NCI-H82 treated with DMSO at 0.1 percent for 48 hours (cell line): ENCODE results near the gene CTNNA2.

Experiments
- DNase-seq: peaks from one replicate; lab custom pipeline; 2025; ENCODE audit not compliant: unreplicated experiment; lab: John Stamatoyannopoulos, UW

Gene CTNNA2

DNA sequence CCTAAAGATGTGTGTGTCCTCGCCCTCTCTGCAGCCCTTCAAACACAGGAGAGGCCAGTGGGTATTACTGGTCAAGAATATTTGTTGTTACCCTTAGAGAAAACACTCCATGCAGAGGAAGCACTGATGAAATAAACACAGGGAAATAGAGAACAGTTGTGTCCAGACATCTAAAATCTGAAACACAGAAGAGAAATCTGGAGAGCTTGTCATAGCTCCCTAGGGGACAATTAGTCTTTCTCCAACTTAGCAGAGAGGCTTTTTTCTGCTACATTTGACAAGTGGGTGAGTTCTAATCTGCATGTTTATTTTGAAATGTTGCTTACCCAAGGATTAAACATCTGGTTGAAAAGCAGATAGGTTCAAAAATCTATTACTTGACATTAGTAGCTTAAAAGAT is 190.1 kb downstream of the CTNNA2 start:
- no peak for DNase-seq

DNA sequence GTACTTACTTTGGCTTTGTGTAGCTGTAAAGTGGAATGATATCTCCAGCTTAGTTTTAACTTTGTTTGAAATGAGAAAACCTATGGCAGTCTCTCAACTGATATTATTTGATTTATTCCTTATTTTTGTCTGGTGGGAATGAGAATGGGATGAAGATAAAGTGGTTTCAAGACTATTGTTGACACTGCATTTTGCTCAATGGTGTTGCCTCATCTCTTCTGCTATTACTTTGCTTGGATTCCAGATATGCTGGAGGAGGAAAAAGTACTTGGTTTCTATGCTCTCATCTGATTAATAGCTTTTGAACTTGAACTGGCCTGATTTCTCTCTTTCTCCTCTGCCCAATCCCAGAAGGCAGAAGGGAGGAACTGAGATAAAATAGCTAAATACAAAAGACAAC is 198.2 kb downstream of the CTNNA2 start:
- DNase-seq: no peak

DNA sequence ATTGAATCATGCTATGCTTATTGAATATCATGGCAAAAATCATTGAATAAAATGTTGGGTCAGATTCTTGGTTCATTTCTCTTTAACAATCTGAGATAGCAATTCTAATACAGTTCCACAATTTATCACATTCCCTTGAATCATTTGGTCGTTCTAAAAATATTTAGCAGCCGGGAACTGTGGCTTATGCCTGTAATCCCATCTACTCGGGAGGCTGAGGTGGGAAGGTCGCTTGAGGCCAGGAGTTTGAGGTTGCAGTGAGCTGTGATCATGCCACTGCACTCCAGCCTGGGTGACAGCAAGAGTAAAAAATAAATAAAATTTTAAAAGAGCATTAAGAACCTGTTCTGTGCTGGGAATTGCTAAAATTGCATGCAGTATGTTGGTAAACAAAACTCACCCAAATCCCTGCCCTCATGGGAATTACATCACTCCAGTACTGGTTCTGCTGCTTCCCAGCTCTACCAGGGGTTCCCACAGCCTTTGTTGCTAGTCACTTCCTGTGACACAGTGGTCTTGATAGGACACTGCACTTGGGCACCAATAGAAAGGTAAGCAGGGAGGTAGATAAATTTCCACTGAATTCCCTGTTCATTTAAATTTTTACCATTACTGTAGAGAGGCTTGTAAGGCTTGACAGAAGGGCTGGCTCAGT is 200.4 kb downstream of the CTNNA2 start:
- DNase-seq: no peak

DNA sequence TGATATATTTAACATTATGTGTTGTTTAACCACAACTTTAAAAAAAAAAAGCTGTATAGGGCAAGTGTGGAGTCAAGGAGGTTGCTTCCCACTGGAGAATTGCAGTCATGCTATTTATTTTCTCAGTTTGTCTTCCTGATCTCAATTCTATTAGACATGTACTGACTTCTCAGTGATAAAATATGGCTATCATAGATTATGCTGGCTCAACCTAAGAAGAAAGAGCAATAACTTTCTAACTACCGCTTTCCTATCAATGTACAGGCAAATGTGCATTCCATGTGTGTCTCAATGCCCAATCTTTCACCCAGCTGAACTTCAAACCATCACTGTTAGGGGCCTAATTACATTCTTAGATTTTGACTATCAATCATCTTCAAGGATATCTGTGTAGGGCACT is 201.4 kb downstream of the CTNNA2 start:
- DNase-seq: no peak

DNA sequence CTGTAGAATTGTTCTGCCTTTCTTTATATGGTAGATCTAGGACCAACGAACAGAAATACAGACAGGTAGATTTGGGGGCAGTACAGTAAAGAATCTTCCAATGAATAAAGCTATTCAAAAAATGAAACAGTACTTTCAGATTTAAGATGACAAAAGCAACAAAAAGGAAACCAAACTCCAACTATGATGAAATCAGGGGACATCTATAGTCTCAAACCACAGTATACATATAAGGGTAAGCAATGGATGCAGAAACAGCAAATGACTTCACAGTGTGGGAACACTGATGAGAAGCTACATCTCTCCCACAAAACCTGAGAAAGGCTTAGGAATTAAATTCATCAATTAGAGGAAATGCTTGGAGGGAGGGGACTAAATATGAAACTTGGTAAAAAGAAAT is 202.5 kb downstream of the CTNNA2 start:
- no peak for DNase-seq

DNA sequence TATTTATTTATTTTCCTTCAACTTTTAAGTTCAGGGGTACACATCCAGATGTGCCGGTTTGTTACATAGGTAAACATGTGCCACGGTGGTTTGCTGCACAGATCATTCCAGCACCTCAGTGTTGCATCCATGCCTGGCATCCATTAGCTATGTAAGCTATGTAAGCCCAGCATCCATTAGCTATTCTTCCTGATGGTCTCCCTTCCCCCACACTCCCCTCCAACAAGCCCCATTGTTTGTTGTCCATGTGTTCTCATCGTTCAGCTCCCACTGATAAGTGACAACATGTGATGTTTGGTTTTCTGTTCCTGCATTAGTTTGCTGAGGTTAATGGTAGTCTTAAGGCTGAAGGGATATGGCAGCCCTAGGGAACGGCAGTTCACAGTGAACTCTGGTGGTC is 203.4 kb downstream of the CTNNA2 start:
- no peak for DNase-seq

DNA sequence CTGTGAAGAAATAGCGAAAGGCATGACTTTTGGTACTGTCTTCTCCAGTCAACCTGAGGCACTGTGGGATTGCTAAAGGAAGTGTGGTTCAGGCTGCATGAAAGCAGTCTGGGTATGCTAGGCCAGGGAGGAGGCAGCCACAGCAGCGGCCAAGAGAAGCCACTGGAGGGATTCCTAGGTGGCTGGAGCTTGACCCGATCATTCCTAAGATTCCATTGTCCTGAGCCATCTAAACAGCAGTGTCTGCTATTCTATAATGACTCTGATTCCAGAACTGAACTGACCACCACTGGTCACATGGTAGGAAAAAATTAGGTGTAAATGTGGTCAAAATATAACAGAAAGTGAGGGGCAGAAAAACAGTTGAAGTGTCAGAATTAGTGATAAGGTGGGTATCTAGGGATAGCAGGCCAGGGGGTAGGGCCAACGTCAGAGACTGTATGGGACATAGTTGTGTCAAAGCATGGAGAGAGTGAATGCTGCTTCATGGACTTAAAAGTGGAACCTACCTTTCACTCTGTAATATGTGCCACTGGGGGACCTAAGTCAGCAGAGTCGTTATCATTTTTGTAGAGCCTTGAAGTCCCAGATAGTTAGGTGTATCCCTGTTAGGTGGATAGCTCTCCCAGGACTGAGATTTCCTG is 204.6 kb downstream of the CTNNA2 start:
- DNase-seq: no peak

DNA sequence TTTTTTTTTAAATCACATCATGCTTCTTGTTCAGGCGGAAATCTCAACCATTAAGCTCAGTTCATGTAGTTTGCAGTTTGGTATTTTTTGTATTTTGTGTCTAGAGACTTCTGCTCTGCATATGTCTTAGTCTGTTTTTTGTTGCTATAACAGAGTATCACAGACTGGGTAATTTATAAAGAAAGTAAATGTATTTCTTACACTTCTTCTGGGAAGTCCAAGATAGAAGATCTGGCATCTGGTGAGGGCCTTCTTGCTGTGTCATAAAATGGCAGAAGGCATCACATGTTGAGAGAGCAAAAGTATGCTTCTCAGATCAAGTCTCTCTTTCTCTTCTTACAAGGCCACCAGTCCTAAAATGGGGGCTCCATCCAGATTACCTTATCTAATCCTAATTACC is 208.2 kb downstream of the CTNNA2 start:
- no peak for DNase-seq

DNA sequence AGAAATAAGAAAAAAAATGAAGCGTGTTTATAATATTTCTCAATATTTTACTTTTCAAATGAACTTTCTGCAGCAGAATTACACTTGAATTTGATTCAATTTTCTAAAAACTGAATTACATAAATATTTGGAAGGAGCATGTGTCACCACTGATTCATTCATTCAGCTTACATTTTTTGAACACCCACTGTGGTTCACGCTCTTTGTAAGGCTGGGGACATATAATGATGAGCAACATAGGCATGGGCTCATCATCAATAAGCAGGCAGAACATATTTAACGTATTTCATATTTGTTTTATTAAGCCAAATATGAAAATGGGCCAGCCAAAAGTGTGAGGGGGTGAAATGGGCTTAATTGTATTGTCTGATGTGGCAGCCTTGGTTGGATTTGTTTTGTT is 209.1 kb downstream of the CTNNA2 start:
- DNase-seq: no peak

DNA sequence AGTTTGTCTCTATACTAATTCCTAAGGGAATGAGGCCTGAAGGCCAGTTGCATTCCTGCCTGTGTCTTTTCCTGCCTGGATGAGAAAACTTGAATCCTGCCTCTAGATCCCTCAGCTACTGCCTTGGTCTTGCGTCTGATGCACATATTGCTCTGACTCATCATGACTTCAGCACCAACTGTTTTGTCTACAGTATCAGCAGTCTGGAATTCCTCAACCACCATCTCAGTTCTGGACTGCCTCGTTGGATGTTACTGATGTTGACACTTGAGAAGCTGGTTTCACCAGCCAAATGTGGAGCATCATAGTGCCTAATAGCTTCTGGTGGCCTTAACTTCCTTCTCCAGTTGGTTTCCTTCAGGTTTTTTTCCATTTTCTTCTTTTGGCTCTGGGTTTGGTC is 211.0 kb downstream of the CTNNA2 start:
- DNase-seq: no peak

DNA sequence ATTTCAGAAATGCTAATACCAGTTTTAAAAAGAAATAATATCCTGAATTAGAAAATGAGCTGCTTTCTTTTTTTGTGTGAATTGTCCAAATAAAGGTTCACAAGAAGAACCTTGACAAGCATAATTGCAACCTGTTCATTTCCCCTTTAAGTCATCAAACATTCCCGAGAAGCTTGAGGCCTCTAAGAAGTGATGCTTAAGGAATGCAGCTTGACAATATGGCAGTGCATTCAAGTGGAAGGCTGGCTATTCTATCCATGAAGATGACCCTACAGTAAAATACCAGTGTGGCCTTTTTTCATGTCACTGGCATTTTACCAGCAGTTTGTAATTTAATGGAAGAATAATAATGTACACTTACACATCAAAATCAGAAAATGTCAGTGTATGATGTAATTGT is 216.7 kb downstream of the CTNNA2 start:
- no peak for DNase-seq

DNA sequence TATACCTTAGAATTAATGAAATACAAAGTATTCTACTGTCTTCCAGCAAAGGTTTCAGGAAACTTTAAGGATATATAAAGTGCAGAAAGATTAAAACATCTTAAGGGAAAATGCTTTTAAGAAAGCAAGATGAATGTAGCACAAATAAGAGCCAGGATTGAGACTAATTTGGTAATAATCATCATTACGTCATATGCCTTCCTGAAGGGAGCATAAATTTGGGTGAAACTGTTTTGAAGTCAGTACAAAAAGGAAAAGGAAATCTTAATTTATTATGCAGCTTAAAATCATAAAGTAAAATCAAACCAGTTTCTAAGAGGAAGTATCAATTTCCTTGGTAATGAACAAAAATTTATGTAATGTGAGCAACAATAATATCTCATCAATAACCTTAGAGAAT is 221.7 kb downstream of the CTNNA2 start:
- no peak for DNase-seq

DNA sequence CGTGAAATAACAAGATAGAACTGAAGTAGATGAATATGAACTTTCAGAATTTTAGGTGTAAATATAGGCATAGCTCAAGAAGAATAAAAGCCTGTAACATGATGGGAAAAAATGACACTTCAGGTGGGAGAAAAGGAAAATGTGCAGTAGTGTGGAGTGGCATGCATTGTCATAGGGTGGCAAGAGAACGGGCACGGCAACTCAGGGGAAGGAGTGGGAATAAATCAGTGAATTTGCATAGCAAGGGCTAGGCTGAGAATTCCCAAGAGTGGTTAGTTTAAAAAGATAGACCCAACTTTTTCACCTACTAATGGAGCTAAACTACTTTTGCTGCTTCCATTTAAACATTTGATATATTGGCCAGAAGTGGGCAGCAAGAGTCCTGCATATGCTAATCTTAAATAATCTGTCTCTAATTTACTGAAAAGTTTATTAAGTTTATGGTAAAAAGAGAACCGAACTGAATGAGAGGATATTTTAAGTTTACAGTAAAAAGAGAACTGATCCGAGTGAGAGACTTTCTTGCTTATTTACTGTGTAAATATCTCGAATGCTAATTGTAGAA is 228.1 kb downstream of the CTNNA2 start:
- no peak for DNase-seq

DNA sequence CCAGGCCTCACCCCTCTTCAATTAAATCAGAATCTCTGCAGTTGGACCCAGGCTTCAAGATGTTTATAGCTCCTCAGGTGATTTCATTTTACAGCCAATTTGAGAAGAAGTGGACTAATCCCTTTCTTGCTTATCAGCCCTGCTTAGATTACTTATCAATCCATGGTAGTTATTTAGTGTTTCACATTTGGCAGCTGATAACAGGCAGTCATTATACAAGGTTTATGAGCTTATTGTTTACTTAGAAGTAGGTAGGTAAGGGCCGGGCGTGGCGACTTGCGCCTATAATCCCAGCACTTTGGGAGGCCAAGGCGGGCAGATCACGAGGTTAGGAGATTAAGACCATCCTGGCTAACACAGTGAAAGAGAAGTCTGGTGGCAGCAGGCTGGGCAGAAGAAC is 237.5 kb downstream of the CTNNA2 start:
- no peak for DNase-seq

DNA sequence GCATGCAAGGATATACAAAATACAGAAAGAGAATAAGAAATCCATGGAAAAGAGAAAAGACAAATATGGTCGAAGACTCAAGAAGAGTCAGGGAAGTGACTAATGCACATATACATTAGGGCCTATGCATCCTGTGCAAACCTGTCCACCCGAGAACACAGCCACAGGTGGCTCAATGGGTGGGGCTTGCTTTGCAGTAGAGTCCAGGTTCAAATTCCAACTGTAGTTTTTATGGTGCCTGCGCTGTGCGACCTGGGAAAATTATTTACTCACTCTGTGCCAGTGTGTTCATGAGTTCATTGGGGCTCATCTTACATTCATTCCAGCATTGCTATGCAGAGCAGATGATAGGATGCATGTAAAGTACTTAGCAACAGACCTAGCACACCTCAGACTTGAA is 244.7 kb downstream of the CTNNA2 start:
- no peak for DNase-seq

DNA sequence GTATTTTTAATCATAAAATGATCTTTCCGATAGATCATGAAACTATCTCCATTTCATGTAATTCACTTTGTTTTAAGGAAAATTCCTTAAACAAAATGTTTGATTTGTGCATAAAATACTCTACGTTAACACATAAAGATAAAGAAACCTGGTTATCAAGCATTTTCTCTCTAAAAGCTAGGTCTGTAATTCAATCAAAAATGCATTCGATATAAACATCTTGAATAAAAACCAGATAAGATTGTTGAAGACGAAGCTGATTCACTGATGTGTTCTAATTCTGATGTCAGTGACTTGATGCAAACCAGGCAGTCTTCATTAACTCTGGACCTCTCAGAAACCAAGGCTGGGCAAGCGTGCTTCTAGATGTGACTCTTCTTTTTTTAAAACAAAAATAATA is 245.2 kb downstream of the CTNNA2 start:
- DNase-seq: no peak

DNA sequence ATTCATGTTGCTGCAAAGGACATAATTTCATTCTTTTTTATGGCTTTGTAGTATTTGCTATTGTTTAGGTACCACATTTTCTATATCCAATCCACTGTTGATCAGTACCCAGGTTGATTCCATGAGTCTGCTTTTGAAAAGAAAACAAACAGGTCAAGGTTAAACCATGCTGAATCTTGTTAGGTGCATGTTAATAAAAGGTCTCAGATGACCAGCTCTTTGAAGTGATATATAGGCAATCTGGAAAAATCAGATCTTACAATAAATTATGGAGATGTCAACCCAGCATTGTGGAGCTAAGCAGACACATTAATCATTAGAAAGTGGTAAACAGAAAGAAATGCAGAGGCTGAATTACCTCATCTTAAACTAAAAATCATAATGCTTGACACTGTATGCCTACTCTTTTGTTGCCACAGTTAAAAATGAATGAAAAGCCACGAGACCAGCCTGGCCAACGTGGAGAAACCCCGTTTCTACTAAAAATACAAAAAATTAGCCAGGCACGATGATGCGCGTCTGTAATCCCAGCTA is 246.0 kb downstream of the CTNNA2 start:
- DNase-seq: no peak

DNA sequence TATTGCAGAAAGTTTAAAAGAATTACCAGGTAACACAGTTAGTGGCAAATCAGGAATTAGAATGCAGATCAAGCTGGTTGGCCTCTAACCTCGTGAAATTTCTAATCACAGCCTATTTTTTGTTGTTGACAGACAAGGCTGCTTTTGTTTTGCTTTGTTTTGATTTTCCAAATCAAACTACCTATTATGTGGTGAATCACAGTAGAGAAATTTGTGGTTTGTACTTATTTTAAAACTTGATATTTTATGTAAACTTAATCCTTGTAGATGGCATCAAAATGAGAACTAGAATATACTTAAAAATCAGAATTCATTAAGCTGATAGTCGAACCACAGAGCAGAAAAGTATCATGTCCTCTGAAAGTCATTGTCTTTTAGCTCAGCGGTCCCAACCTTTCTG is 258.1 kb downstream of the CTNNA2 start:
- DNase-seq: no peak

DNA sequence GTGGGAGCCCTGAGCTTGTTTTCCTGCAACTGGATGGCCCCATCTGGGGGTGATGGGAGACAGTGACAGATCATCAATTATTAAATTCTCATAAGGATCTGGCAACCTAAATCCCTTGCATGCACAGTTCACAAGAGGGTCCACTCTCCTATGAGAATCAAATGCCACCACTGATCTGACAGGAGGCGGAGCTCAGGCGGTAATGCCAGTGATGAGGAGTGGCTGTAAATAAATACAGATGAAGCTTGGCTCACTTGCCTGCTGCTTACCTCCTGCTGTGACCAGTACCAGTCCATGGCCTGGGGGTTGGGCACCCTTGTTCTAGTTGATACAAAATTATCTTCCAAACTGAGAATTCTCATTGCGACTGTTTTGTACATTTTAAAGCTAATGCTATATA is 258.6 kb downstream of the CTNNA2 start:
- DNase-seq: no peak

DNA sequence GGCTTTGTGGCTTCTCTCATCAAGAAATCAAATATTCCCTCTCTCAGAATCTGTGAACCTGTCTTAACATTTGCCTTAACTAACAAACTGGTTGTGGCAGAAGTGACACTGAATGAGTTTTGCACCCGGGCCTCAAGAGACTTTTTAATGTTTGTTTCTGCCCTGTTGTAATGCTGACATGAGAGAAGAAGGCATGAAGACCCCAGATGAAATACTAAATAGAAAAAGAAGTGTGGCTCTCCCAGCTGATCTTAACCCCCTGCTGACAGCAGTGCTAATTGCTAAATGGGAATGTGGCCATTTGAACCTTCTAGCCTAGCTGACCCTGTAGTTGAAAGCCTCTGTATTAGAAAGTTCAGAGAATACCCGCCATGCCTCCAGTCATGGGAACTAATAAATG is 261.2 kb downstream of the CTNNA2 start:
- DNase-seq: no peak

DNA sequence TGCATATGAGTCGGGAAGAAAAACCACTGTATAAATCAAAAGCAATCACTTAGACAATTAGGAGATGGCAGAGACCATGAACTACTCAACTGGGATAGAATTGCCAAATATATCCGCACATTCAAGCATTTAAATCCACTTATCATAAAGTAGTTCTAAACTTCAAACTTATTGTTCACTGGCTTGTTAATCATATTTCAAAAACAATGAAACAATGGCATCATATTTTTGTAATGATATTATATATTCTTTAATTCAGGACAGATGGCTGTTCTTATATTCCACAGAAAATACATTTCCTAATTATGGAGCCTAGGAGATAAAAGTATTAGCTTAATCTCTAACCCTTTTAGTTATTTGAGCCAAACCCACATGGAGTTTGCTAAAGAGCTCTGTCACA is 263.6 kb downstream of the CTNNA2 start:
- DNase-seq: no peak

DNA sequence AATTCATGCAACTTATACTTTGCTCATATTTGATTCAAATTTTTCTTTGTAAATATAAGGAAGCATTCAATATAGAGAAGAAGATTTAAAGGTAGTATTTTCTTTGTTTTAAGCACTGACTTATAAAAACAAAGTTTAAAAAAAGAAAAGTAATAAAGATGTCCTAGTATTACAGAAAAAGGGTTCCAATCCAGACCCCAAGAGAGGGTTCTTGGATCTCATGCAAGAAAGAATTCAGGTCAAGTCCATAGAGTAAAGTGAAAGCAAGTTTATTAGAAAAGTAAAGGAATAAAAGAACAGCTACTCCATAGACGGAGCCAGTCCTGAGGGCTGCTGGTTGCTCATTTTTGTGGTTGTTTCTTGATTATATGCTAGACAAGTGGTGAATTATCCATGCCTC is 267.9 kb downstream of the CTNNA2 start:
- DNase-seq: no peak
